Body of pancreas (tissue), 4 donors: ENCODE results near the gene PDZD2.

Experiments
- CTCF ChIP-seq, 7 experiments: fragments of 450-650 bp in 4 of 7; fragments of 200-600 bp in 3 of 7; sonication (generic) in 3 of 7; IDR thresholded peaks; one replicate each; pipeline ENCODE4 v1.5.1; 2016 to 2019; ENCODE audit warnings: antibody characterized with exemption in 7 of 7
- POLR2A ChIP-seq, 3 donors: fragments of 450-650 bp; IDR thresholded peaks; one replicate each; pipeline ENCODE4 v1.6.1; 2016; ENCODE audit warnings: antibody characterized with exemption in 3 of 3, mild to moderate bottlenecking in 2 of 3

DNA sequence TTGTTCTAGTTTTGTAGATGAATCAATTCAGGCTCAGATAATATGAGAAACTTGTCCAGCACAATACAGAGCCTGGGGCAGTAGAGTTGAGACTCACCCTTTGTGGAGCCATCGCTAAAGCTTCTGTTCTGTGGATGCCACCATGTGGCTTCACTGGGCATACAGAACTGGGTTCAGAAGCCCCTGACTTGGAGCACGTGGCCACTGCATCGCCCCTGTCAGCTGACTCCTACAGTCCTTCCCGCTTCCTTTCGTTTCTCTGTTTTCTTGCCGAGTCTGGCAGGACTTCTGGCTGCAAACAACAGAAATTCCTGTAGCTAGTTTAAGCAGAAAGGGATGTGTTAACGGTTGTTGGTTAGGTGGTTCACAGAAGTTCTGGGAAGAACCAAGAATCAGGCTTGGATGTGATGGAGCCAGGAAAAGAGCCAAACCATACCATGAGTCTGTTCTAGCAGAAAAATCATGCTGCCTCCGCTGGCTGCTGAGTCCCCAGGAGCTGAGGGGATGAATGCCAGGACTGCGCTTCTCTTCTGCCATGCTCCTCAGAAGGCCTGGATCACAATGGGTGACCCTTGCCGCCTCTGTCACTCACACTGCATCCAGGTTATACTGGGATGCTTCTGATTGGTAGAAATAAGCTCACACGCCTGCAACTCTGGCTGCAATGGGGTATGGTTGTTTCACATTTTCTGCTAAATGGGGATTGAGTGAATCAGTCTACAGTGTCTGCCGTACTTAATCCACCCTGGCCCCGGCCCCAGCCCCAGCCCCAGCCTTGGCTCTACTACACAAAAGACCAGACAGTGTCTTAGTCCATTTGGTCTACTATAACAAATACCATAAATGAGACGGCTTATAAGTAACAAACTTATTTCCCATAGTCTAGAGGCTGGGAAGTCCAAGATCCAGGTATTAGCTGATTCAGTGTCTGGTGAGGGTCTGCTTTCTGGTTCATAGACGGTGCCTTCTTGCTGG lies 272.6 kb downstream of the PDZD2 start:
- TF ChIP-seq POLR2A (IDR thresholded peaks at IDR 0.05) = no peak
- no peak for TF ChIP-seq CTCF (IDR thresholded peaks at IDR 0.05)
